Measurements from ENCODE around the gene CALHM6.

CALHM6 gene

DNA sequence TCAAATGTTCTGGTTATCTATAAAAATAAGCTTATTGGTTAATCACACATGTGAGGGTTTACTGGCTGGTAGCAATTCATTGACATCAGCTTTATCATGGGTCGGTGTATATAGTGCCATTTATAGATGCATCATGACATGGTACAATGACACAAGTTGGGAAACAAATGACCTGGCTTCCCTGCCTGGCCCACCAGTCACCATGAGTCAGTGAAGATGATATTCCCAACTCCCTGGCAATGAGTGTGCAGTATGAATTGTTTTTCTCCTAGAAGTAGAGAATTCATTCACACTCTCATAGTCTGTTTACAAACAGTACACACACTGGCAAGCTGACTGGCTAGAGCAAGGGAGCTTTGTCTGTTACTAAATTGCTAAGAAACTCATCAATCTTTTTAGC lies 37.2 kb upstream of the CALHM6 start:
- TF ChIP-seq, protein P1, sequence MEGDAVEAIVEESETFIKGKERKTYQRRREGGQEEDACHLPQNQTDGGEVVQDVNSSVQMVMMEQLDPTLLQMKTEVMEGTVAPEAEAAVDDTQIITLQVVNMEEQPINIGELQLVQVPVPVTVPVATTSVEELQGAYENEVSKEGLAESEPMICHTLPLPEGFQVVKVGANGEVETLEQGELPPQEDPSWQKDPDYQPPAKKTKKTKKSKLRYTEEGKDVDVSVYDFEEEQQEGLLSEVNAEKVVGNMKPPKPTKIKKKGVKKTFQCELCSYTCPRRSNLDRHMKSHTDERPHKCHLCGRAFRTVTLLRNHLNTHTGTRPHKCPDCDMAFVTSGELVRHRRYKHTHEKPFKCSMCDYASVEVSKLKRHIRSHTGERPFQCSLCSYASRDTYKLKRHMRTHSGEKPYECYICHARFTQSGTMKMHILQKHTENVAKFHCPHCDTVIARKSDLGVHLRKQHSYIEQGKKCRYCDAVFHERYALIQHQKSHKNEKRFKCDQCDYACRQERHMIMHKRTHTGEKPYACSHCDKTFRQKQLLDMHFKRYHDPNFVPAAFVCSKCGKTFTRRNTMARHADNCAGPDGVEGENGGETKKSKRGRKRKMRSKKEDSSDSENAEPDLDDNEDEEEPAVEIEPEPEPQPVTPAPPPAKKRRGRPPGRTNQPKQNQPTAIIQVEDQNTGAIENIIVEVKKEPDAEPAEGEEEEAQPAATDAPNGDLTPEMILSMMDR (IDR thresholded peaks at IDR 0.05; ENCODE audit: low read depth, low read length, missing control alignments), result no peak
- H3K4me3 ChIP-seq (ENCODE audit: low read depth, low read length), result no peak overlapping the region
- no peak for DNase-seq (ENCODE audit: low read depth)

- no peak for DNase-seq (ENCODE audit: low read depth)
- TF ChIP-seq, protein P1 (IDR thresholded peaks at IDR 0.05; ENCODE audit: low read depth, low read length, missing control alignments), result no peak
- no peak overlapping the region for H3K4me3 ChIP-seq (ENCODE audit: low read depth, low read length)
These were observed 34.6 kb upstream of the CALHM6 start for GRCh38 chr6:116426551-116426950.

DNA sequence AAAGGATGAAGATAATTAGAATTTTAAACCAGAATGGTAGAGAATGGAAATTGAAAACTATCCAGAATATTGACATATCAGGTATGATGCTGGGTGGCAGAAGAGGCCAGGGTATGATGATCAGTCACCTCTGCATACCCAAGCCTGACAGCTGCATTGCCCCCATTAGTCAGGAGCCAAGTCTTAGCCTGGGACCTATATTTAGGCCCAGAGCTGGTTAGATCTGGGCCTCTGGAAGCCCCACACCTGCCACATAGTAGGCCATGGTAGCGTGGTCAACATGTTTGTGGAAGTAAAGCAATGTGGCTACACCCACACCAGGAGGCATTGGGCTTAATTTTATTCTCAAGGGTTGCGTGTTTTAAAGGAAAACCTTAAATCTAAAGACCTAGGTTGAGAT lies 32.1 kb upstream of the CALHM6 start:
- no peak for DNase-seq (ENCODE audit: low read depth)
- no peak overlapping the region for H3K4me3 ChIP-seq (ENCODE audit: low read depth, low read length)
- TF ChIP-seq, protein P1 (IDR thresholded peaks at IDR 0.05; ENCODE audit: low read depth, low read length, missing control alignments), result no peak

DNA sequence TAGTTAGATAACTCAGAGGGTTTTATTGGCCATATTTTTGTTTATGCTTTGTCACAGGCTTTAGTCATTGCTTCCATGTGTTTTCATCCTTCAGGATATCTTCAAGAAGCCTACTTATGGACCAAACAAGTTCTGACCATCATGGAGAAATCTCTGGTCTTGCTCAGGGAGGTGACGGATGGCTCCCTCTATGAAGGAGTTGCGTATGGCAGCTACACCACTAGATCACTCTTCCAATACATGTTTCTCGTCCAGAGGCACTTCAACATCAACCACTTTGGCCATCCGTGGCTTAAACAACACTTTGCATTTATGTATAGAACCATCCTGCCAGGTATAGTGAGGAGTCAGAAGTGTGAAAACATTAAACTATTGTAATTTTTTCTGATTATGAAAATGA lies 30.3 kb upstream of the CALHM6 start:
- no peak for DNase-seq (ENCODE audit: low read depth)
- TF ChIP-seq, protein P1 (IDR thresholded peaks at IDR 0.05; ENCODE audit: low read depth, low read length, missing control alignments), result no peak
- H3K4me3 ChIP-seq (ENCODE audit: low read depth, low read length), result no peak overlapping the region

DNA sequence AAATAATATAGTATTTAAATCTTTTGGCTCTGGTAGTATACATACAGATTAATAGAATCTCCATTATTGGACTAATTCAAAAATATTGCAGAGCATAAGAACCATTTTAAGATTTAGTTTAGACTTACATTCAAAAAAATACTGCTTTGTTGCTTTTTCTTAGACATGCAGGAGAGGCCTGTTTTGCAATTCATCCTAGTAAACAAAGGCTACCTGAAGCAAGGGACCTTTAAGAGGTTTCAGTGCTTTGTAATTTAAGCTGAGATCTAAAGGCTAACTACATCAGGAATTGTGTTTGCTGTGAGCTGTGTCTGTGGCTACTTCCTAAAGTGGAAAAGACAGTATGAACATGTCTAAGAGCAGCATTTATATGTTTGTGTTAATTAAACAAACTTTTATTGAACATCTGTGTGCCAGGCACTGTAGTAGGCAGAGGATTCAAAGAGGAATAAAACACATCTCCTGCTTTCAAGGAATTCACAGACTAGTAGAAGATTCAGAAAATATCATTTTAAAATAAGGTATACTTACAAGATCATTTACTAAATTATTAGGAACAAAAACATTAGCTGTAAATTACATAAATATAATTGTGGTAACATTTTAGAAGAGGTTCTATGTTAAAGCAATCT lies 29.1 kb upstream of the CALHM6 start:
- TF ChIP-seq, protein P1 (IDR thresholded peaks at IDR 0.05; ENCODE audit: low read depth, low read length, missing control alignments), result no peak
- no peak for DNase-seq (ENCODE audit: low read depth)

GRCh38 chr6:116433206-116433712 lies 27.9 kb upstream of the CALHM6 start:
- TF ChIP-seq, protein P1 (IDR thresholded peaks at IDR 0.05; ENCODE audit: low read depth, low read length, missing control alignments), result no peak
- no peak overlapping the region for H3K4me3 ChIP-seq (ENCODE audit: low read depth, low read length)
- no peak for DNase-seq (ENCODE audit: low read depth)

More for the DNA sequence above, 29.1 kb upstream of the CALHM6 start:
- no peak overlapping the region for H3K4me3 ChIP-seq (ENCODE audit: low read depth, low read length)

Data from GM12864 (cell line).